ENCODE data around the gene AGBL4. TPM values are rescaled to one million over a fixed set of nuclear protein-coding genes. Genes with fewer than 3 reads are reported as not detected.

The AGBL4 gene
- total and polyA plus RNA-seq, 7 donors: 0.09 to 0.36 (median 0.16) TPM; not detected in 4

DNA sequence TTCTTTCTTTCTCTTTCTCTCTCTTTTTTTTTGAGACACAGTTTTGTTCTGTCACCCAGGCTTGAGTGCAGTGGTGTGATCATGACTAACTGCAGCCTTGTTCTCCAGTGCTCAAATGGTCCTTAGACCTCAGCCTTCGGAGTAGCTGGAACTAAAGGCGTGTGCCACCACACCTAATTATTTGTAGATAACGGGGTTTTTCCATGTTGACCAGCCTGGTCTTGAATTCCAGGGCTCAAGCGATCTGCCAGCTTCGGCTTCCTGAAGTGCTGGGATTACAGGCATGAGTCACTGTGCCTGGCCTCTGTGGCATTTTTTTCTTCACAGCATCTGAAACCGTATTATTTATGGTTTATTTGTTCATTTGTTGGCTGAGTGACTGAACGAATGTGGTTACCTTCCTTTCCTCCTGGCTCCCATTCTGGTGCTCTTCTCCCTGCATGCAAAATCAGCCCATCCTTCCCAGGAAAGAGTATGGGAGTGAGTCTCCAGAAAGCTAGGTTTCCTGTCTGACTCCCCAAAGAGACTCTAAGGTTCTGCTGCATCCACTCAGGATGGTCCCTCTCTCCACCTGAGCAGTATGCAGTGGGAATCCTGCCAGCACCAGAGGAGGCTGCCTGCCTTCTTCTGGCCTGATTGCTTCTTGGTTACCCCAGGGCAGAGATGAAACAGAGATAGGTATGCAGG lies 1092.1 kb downstream of the AGBL4 start:
- H3K27ac ChIP-seq: peak overlapping the region in 3 of 4 donors; percentile 39 to 63 (median 49)

DNA sequence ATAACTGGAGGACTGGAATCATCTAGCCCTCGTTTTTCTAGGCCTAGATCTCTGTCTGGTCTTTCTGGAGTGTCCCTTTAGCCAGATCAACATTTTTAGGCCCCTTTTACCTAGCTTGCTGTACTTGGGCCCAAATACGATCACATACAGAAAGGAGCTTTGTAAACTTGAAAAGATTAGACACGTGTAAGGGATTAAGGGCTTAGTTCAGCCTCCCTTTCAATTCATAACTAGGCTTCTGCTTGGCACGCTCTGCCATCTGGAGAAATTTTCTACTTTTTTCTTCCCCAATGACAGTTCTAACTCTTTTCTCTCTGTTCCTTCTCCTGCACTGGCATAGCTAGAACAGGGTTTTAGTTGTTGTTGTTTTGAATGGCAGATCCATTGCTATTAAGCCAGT lies 1093.7 kb downstream of the AGBL4 start:
- TF ChIP-seq POLR2AphosphoS5 (IDR thresholded peaks at IDR 0.05) (no peak), POLR2A (IDR thresholded peaks at IDR 0.05) (no peak), EP300 (IDR thresholded peaks at IDR 0.05) (no peak)
- TF ChIP-seq, protein P1, sequence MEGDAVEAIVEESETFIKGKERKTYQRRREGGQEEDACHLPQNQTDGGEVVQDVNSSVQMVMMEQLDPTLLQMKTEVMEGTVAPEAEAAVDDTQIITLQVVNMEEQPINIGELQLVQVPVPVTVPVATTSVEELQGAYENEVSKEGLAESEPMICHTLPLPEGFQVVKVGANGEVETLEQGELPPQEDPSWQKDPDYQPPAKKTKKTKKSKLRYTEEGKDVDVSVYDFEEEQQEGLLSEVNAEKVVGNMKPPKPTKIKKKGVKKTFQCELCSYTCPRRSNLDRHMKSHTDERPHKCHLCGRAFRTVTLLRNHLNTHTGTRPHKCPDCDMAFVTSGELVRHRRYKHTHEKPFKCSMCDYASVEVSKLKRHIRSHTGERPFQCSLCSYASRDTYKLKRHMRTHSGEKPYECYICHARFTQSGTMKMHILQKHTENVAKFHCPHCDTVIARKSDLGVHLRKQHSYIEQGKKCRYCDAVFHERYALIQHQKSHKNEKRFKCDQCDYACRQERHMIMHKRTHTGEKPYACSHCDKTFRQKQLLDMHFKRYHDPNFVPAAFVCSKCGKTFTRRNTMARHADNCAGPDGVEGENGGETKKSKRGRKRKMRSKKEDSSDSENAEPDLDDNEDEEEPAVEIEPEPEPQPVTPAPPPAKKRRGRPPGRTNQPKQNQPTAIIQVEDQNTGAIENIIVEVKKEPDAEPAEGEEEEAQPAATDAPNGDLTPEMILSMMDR (IDR thresholded peaks at IDR 0.05): no peak
- no peaks in the 10 kb centered on the region for H3K36me3 ChIP-seq

More for the DNA sequence above, 1092.1 kb downstream of the AGBL4 start:
- no peak overlapping the region for H3K4me3 ChIP-seq
- TF ChIP-seq POLR2A (IDR thresholded peaks at IDR 0.05): no peak
- TF ChIP-seq EP300 (IDR thresholded peaks at IDR 0.05): no peak
- WGBS, 2 donors: 44 to 64% methylated on average over 7 of the region's 7 CpGs
- no peaks in the 10 kb centered on the region for H3K36me3 ChIP-seq
- no peaks in the 10 kb centered on the region for H3K9me3 ChIP-seq
- peaks cover 0 to 20% (median 12%) of the 10 kb centered on the region in 4 donors for H3K4me1 ChIP-seq
- H3K27me3 ChIP-seq: no peaks in the 10 kb centered on the region
- intact Hi-C loops (cut with DNase I): no loop called here
- no peak for DNase-seq

DNA sequence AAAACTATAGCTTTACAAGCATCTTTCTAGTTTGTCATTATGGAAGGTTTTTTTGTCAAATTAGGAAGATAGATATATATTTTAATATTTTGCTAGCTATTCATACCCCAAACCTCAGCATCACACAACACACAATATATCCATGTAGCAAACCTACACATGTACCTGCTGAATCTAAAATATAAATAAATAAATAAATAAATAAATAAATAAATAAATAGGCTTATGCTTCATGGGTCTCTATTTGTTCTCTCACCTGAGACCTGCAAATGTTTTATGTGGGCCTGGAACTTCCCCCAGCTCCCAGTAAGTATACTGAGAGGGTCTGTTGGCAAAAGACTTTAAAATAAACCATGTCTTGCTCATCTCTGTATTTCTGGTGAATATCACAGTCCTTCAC lies 1099.7 kb downstream of the AGBL4 start:
- H3K4me3 ChIP-seq: no peak overlapping the region
- H3K27ac ChIP-seq: no peak overlapping the region
- H3K4me1 ChIP-seq: peaks cover 2 to 19% (median 9%) of the 10 kb centered on the region in 4 donors
- peaks cover 0 to 2% (median 0%) of the 10 kb centered on the region in 4 donors for H3K9me3 ChIP-seq
- no peaks in the 10 kb centered on the region for H3K27me3 ChIP-seq
- intact Hi-C loops (cut with DNase I): no loop called here
- TF ChIP-seq EP300 (IDR thresholded peaks at IDR 0.05): no peak
- no peak for TF ChIP-seq POLR2AphosphoS5 (IDR thresholded peaks at IDR 0.05)
- TF ChIP-seq, protein P1 (IDR thresholded peaks at IDR 0.05): no peak
- no peak for TF ChIP-seq POLR2A (IDR thresholded peaks at IDR 0.05)
- DNase-seq: no peak
- no peaks in the 10 kb centered on the region for H3K36me3 ChIP-seq

More for the DNA sequence above, 1093.7 kb downstream of the AGBL4 start:
- intact Hi-C loops (cut with DNase I): no loop called here
- H3K9me3 ChIP-seq: no peaks in the 10 kb centered on the region
- no peaks in the 10 kb centered on the region for H3K27me3 ChIP-seq
- H3K4me1 ChIP-seq: peaks cover 0 to 22% (median 13%) of the 10 kb centered on the region in 4 donors
- no peak overlapping the region for H3K4me3 ChIP-seq
- 65 to 77% methylated on average over 4 of the region's 4 CpGs for WGBS, 2 donors
- no peak for DNase-seq
- H3K27ac ChIP-seq: no peak overlapping the region

DNA sequence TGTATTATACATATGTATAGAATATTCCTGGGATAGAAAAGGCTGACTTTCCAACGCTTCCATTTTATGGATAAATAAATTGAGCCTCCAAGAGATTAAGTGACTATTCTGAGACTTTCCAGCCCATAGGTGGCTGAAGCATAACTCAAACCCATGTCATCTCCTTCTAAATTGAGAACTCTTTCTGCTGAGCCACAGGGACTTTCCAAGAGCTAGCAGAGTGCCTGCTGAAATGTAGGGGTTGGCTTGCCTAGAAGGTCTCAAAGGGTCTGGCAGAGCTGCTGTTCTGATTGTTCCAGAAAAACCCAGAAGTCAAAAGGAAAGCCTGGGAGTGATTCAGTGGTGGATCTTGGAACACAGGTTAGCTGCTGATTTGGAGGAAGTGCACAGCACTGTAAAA lies 1100.6 kb downstream of the AGBL4 start:
- H3K27me3 ChIP-seq: no peaks in the 10 kb centered on the region
- no peak overlapping the region for H3K4me3 ChIP-seq
- H3K36me3 ChIP-seq: no peaks in the 10 kb centered on the region
- DNase-seq: no peak
- intact Hi-C loops (cut with DNase I): no loop called here
- no peak overlapping the region for H3K27ac ChIP-seq
- 85 to 88% methylated on average over 1 of the region's 1 CpG for WGBS, 2 donors
- peaks cover 0 to 2% (median 0%) of the 10 kb centered on the region in 4 donors for H3K9me3 ChIP-seq
- TF ChIP-seq POLR2AphosphoS5 (IDR thresholded peaks at IDR 0.05) (no peak), EP300 (IDR thresholded peaks at IDR 0.05) (no peak), POLR2A (IDR thresholded peaks at IDR 0.05) (no peak)
- TF ChIP-seq, protein P1 (IDR thresholded peaks at IDR 0.05): no peak
- H3K4me1 ChIP-seq: peaks cover 2 to 19% (median 9%) of the 10 kb centered on the region in 4 donors

DNA sequence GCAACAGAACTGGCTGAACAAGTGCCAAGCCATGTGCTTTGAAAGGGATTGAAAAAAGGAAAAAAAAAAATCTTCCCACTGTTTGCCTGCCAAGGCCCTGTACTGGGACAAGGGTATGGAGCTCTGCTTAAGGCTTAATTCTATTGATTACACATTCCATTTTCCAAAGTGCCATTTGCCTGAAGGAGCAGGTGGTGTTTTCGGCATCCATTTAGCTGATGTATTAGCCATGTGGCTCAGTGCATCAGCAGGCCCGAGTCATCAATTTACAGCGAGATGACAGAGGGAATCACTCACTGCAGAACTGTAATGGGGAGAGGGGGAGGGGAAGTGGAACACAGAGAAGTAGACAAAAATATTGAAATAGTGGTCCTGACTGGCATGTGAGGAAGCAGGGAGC lies 1102.9 kb downstream of the AGBL4 start:
- Histone ChIP-seq H3K36me3 (no peaks in the 10 kb centered on the region), H3K27me3 (no peaks in the 10 kb centered on the region), H3K4me1 (peaks cover 2 to 25% (median 16%) of the 10 kb centered on the region in 4 donors), H3K27ac (no peak overlapping the region), H3K9me3 (peaks cover 0 to 2% (median 0%) of the 10 kb centered on the region in 4 donors), H3K4me3 (no peak overlapping the region)
- DNase-seq: no peak
- 88 to 89% methylated on average over 3 of the region's 3 CpGs for WGBS, 2 donors
- TF ChIP-seq, protein P1 (IDR thresholded peaks at IDR 0.05): no peak
- TF ChIP-seq EP300 (IDR thresholded peaks at IDR 0.05) (no peak), POLR2A (IDR thresholded peaks at IDR 0.05) (no peak), POLR2AphosphoS5 (IDR thresholded peaks at IDR 0.05) (no peak)
- intact Hi-C loops (cut with DNase I): no loop called here
